OCI-LY1 (cell line): Measurements from ENCODE around the gene TMEM220.

ENCODE experiments used
- EZH2 ChIP-seq: fragments of 200-600 bp; sonication (generic), shearing (Covaris generic); IDR thresholded peaks from 2 replicates; pipeline ENCODE4 v1.8.0; 2017; ENCODE audit warnings: borderline replicate concordance, mixed run types, mild to moderate bottlenecking, antibody characterized with exemption, low read length, moderate library complexity, mixed read lengths
- TF ChIP-seq, protein P1 (sequence below): fragments of 200-600 bp; sonication (generic), shearing (Covaris generic); IDR thresholded peaks from 2 replicates; pipeline ENCODE4 v1.5.1; 2017; ENCODE audit warnings: mild to moderate bottlenecking, antibody characterized with exemption, low read length, moderate library complexity, mixed read lengths

DNA sequence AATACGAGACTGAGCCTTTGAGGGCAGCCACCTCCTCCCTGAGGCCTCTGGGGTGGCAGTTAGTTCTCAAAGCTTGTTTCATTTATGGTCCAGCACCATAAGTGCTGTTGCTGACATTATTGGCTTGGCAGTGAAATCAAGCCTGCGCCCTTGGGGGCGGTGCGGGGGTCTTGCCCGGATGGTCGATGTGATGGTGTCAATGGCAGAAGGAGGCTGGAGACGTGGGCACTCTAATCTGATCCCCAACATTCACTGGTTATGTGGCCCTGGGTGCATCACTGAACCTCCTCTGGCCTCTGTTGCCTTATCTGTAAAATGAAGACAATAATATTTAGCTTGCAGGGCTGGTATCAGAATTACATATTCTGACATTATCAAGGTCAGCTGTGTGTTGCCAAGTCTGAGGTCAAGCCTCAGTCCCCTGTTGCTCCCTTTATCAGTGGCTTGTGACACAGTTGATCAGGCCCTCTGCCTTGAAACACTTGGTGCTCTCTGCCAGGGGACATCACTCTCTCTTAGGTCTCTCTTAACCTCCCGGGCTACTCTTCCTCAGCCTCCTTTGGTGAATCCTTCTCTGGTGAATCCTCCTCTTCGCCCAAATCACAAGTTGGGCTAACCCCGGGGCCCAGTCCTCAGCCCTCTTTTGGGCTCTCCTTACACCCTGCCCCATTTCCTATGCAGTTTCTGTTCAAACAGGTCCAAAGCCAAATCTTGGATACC, 11.8 kb upstream of the TMEM220 start:
- TF ChIP-seq, protein P1, sequence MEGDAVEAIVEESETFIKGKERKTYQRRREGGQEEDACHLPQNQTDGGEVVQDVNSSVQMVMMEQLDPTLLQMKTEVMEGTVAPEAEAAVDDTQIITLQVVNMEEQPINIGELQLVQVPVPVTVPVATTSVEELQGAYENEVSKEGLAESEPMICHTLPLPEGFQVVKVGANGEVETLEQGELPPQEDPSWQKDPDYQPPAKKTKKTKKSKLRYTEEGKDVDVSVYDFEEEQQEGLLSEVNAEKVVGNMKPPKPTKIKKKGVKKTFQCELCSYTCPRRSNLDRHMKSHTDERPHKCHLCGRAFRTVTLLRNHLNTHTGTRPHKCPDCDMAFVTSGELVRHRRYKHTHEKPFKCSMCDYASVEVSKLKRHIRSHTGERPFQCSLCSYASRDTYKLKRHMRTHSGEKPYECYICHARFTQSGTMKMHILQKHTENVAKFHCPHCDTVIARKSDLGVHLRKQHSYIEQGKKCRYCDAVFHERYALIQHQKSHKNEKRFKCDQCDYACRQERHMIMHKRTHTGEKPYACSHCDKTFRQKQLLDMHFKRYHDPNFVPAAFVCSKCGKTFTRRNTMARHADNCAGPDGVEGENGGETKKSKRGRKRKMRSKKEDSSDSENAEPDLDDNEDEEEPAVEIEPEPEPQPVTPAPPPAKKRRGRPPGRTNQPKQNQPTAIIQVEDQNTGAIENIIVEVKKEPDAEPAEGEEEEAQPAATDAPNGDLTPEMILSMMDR, result no peak
- no peak for TF ChIP-seq EZH2
